ENCODE measurements around the gene PRRG2. TPM values are rescaled to one million over a fixed set of nuclear protein-coding genes. Genes with fewer than 3 reads are reported as not detected.

The PRRG2 gene
- total and polyA plus RNA-seq, 4 donors: 0.49 to 4.1 (median 1.2) TPM; not detected in 1

- 88 to 93% methylated on average over 14 of the region's 14 CpGs for WGBS, 2 donors
- no peak overlapping the region for H3K4me3 ChIP-seq (ENCODE audit: low read length in 2 of 2)
- no peaks in the 10 kb centered on the region for H3K9me3 ChIP-seq (ENCODE audit: control insufficient read depth, low read length)
- ATAC-seq (ENCODE audit: low FRiP score) (no peak), DNase-seq (no peak)
- H3K27me3 ChIP-seq (ENCODE audit: control insufficient read depth in 1 of 2, insufficient read depth in 2 of 2, low read length in 1 of 2): no peaks in the 10 kb centered on the region
- peaks cover 0 to 4% of the 10 kb centered on the region in 2 donors for H3K36me3 ChIP-seq (ENCODE audit: control insufficient read depth in 1 of 2, insufficient read depth in 2 of 2, low read length in 1 of 2)
- intact Hi-C loops (cut with DNase I): loop anchor here in 1 of 2 donors (10.0 kb wide), 1 partner anchor 148 kb away; no protein-coding TSS in a partner anchor
- no peak overlapping the region for H3K27ac ChIP-seq (ENCODE audit: low read depth in 1 of 2, low read length in 2 of 2)
- H3K4me1 ChIP-seq (ENCODE audit: control insufficient read depth in 1 of 2, insufficient read depth in 2 of 2, low read length in 2 of 2): no peaks in the 10 kb centered on the region
Observed at GRCh38 chr19:49543032-49543431, 38.1 kb upstream of the PRRG2 start.

DNA sequence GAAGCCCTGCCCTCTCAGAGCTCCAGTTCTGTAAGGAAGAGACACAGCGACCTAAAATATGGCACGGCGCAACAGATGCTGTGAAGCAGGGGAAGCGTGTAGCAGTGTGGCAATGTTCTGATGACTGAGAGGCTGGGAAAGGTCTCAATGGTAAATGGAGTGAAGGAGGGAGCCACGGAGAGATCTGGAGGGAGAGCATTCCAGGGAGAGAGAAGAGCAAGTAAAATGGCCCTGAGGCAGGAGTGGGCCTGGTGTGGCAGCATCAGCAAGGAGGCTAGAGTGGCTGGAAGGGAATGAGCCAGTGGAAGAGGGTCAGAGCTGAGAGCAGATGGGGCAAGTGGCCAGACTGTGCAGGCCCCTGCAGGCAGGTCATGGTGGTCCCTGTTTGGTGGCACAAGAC is 37.0 kb upstream of the PRRG2 start:
- Histone ChIP-seq H3K9me3 (ENCODE audit: control insufficient read depth, low read length) (no peaks in the 10 kb centered on the region), H3K4me1 (ENCODE audit: control insufficient read depth in 1 of 2, insufficient read depth in 2 of 2, low read length in 2 of 2) (no peaks in the 10 kb centered on the region), H3K4me3 (ENCODE audit: low read length in 2 of 2) (no peak overlapping the region), H3K27ac (ENCODE audit: low read depth in 1 of 2, low read length in 2 of 2) (no peak overlapping the region), H3K36me3 (ENCODE audit: control insufficient read depth in 1 of 2, insufficient read depth in 2 of 2, low read length in 1 of 2) (peaks cover 0 to 4% of the 10 kb centered on the region in 2 donors), H3K27me3 (ENCODE audit: control insufficient read depth in 1 of 2, insufficient read depth in 2 of 2, low read length in 1 of 2) (no peaks in the 10 kb centered on the region)
- DNase-seq (no peak), ATAC-seq (ENCODE audit: low FRiP score) (peak; percentile 30)
- whole genome bisulfite sequencing, 2 donors: 85% methylated on average over 5 of the region's 5 CpGs
- intact Hi-C loops (cut with DNase I): loop anchor here in 1 of 2 donors (10.0 kb wide), 1 partner anchor 149 kb away; no protein-coding TSS in a partner anchor

GRCh38 chr19:49546825-49547565 is 34.1 kb upstream of the PRRG2 start:
- ATAC-seq (ENCODE audit: low FRiP score) (peak; percentile 88), DNase-seq (no peak)
- Histone ChIP-seq H3K9me3 (ENCODE audit: control insufficient read depth, low read length) (no peaks in the 10 kb centered on the region), H3K27ac (ENCODE audit: low read depth in 1 of 2, low read length in 2 of 2) (no peak overlapping the region), H3K4me3 (ENCODE audit: low read length in 2 of 2) (no peak overlapping the region), H3K27me3 (ENCODE audit: control insufficient read depth in 1 of 2, insufficient read depth in 2 of 2, low read length in 1 of 2) (no peaks in the 10 kb centered on the region), H3K36me3 (ENCODE audit: control insufficient read depth in 1 of 2, insufficient read depth in 2 of 2, low read length in 1 of 2) (peaks cover 0 to 1% of the 10 kb centered on the region in 2 donors), H3K4me1 (ENCODE audit: control insufficient read depth in 1 of 2, insufficient read depth in 2 of 2, low read length in 2 of 2) (no peaks in the 10 kb centered on the region)
- WGBS, 2 donors: 13 to 17% methylated on average over 9 of the region's 9 CpGs
- intact Hi-C loops (cut with DNase I): loop anchor here (2.0 to 10.0 kb wide), 4 partner anchors 44 to 152 kb away; partner anchors contain the start of gene FLT3LG (in 2 of the 2)

DNA sequence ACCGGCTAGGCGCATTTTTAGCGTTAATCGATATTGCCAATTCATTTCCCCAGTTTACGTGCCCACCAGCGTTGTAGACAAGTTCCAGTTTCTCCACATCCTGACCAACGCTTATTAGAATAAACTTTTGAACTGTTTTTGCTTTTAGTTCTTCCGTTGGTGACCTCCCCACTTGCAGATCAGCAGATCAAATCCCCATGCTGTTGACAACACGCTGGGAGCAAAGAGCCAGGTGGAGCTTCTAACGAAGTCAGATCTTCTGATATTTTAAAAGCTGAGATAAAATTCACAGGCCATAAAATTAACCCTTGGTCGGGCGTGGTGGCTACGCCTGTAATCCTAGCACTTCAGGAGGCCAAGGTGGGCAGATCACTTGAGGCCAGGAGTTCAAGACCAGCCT is 32.1 kb upstream of the PRRG2 start:
- WGBS, 2 donors: 81 to 83% methylated on average over 13 of the region's 13 CpGs
- Histone ChIP-seq H3K9me3 (ENCODE audit: control insufficient read depth, low read length) (no peaks in the 10 kb centered on the region), H3K36me3 (ENCODE audit: control insufficient read depth in 1 of 2, insufficient read depth in 2 of 2, low read length in 1 of 2) (no peaks in the 10 kb centered on the region), H3K4me1 (ENCODE audit: control insufficient read depth in 1 of 2, insufficient read depth in 2 of 2, low read length in 2 of 2) (no peaks in the 10 kb centered on the region), H3K4me3 (ENCODE audit: low read length in 2 of 2) (no peak overlapping the region), H3K27me3 (ENCODE audit: control insufficient read depth in 1 of 2, insufficient read depth in 2 of 2, low read length in 1 of 2) (no peaks in the 10 kb centered on the region), H3K27ac (ENCODE audit: low read depth in 1 of 2, low read length in 2 of 2) (no peak overlapping the region)
- intact Hi-C loops (cut with DNase I): loop anchor here in 1 of 2 donors (5.0 to 10.0 kb wide), 2 partner anchors 77 to 154 kb away; partner anchors contain the start of gene FLT3LG
- ATAC-seq (ENCODE audit: low FRiP score) (no peak), DNase-seq (no peak)

GRCh38 chr19:49551531-49551930 is 29.6 kb upstream of the PRRG2 start:
- ATAC-seq (ENCODE audit: low FRiP score) (no peak), DNase-seq (no peak)
- Histone ChIP-seq H3K4me1 (ENCODE audit: control insufficient read depth in 1 of 2, insufficient read depth in 2 of 2, low read length in 2 of 2) (no peaks in the 10 kb centered on the region), H3K4me3 (ENCODE audit: low read length in 2 of 2) (no peak overlapping the region), H3K27ac (ENCODE audit: low read depth in 1 of 2, low read length in 2 of 2) (no peak overlapping the region), H3K9me3 (ENCODE audit: control insufficient read depth, low read length) (no peaks in the 10 kb centered on the region), H3K36me3 (ENCODE audit: control insufficient read depth in 1 of 2, insufficient read depth in 2 of 2, low read length in 1 of 2) (peaks cover 0 to 2% of the 10 kb centered on the region in 2 donors), H3K27me3 (ENCODE audit: control insufficient read depth in 1 of 2, insufficient read depth in 2 of 2, low read length in 1 of 2) (no peaks in the 10 kb centered on the region)
- intact Hi-C loops (cut with DNase I): no loop called here
- WGBS, 2 donors: 89 to 91% methylated on average over 7 of the region's 7 CpGs

DNA sequence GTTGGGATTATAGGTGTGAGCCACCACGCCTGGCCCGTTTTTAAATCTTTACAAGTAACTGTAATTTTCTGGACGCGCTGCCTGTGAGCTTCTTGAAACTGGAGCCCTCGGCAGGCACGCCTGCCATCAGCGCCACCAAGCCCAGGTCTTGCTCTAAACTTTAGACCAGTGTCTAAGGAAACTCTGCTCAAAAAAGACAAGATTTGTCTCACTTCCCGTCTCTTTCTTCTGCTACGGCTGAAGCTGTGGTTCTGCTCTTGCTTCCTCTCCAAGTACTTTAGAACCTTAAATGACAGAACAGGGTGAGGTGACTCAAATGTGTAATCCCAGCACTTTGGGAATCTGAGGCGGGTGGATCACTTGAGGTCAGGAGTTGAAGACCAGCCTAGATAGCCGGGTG is 28.4 kb upstream of the PRRG2 start:
- Histone ChIP-seq H3K4me3 (ENCODE audit: low read length in 2 of 2) (no peak overlapping the region), H3K27ac (ENCODE audit: low read depth in 1 of 2, low read length in 2 of 2) (no peak overlapping the region), H3K4me1 (ENCODE audit: control insufficient read depth in 1 of 2, insufficient read depth in 2 of 2, low read length in 2 of 2) (no peaks in the 10 kb centered on the region), H3K9me3 (ENCODE audit: control insufficient read depth, low read length) (no peaks in the 10 kb centered on the region), H3K27me3 (ENCODE audit: control insufficient read depth in 1 of 2, insufficient read depth in 2 of 2, low read length in 1 of 2) (no peaks in the 10 kb centered on the region), H3K36me3 (ENCODE audit: control insufficient read depth in 1 of 2, insufficient read depth in 2 of 2, low read length in 1 of 2) (peaks cover 0 to 2% of the 10 kb centered on the region in 2 donors)
- DNase-seq: no peak
- no peak for ATAC-seq (ENCODE audit: low FRiP score)
- 89 to 91% methylated on average over 11 of the region's 11 CpGs for WGBS, 2 donors
- intact Hi-C loops (cut with DNase I): no loop called here

DNA sequence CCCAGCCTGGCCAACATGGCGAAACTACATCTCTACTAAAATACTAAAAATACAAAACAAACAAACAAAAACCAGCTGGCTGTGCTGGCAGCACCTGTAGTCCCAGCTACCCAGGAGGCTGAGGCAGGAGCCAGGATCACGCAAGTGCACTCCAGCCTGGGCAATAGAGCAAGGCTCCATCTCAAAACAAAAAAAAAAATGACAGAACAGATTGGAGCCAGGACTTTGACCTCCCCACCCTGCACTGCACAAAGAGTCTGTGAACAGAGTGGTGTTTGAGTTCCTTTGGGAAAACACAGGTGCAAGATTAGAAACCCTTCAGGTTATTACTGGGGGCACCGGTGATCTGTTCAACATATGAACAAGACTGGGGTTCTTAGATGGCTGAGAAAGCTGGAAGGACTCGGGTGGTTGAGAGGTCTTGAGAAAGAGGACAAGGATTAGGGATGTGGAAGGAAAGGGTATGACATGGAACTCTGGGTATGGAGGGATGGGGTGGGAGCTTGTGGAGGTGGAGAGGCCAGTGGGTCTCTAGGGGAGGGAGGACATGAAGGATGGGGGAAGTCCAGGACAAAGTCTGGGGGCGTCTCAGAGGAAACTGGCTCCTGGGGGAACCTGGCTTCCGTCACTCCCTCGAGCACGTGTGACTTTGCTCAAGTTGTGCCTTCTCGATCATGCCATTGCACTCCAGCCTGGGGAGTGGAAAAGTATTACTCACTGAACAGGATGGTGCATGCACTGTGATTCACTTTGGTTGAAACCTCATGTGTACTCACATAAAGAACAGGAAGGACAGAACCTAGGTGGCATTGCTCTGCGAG is 27.5 kb upstream of the PRRG2 start:
- WGBS, 2 donors: 69 to 70% methylated on average over 10 of the region's 10 CpGs
- H3K9me3 ChIP-seq (ENCODE audit: control insufficient read depth, low read length): no peaks in the 10 kb centered on the region
- H3K4me3 ChIP-seq (ENCODE audit: low read length in 2 of 2): no peak overlapping the region
- no peak overlapping the region for H3K27ac ChIP-seq (ENCODE audit: low read depth in 1 of 2, low read length in 2 of 2)
- no peaks in the 10 kb centered on the region for H3K4me1 ChIP-seq (ENCODE audit: control insufficient read depth in 1 of 2, insufficient read depth in 2 of 2, low read length in 2 of 2)
- intact Hi-C loops (cut with DNase I): no loop called here
- ATAC-seq (ENCODE audit: low FRiP score): no peak
- no peak for DNase-seq
- peaks cover 0 to 4% of the 10 kb centered on the region in 2 donors for H3K36me3 ChIP-seq (ENCODE audit: control insufficient read depth in 1 of 2, insufficient read depth in 2 of 2, low read length in 1 of 2)
- H3K27me3 ChIP-seq (ENCODE audit: control insufficient read depth in 1 of 2, insufficient read depth in 2 of 2, low read length in 1 of 2): no peaks in the 10 kb centered on the region

DNA sequence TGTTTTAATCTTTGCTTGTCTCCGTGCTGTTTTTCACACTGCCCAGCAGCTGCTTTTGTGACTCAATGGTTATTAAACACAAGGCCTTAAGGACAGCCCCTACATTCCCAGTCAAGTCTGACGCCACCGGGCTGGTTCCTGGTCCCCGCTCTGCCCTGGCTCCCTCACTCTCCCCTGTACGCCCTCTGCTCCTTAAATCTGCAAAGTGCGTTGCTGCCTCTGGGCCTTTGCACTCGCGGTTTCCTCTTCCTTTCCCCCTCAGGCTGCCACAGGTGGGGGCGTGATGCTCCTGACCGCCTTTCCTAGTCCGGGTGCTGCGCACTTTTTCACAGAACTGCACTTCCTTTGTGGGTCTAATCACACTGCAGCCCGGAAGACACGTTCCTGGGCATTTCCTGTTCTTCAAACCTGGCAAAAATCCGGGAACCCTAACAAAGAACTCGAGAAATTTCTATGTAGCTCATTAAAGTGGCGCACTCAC is 26.4 kb upstream of the PRRG2 start:
- H3K27ac ChIP-seq (ENCODE audit: low read depth in 1 of 2, low read length in 2 of 2): no peak overlapping the region
- peaks cover 0 to 6% of the 10 kb centered on the region in 2 donors for H3K36me3 ChIP-seq (ENCODE audit: control insufficient read depth in 1 of 2, insufficient read depth in 2 of 2, low read length in 1 of 2)

More for the DNA sequence above, 26.4 kb upstream of the PRRG2 start:
- WGBS, 2 donors: 85 to 87% methylated on average over 17 of the region's 17 CpGs
- intact Hi-C loops (cut with DNase I): no loop called here
- ATAC-seq (ENCODE audit: low FRiP score) (peak; percentile 36), DNase-seq (no peak)
- no peaks in the 10 kb centered on the region for H3K9me3 ChIP-seq (ENCODE audit: control insufficient read depth, low read length)
- no peaks in the 10 kb centered on the region for H3K27me3 ChIP-seq (ENCODE audit: control insufficient read depth in 1 of 2, insufficient read depth in 2 of 2, low read length in 1 of 2)
- no peak overlapping the region for H3K4me3 ChIP-seq (ENCODE audit: low read length in 2 of 2)
- H3K4me1 ChIP-seq (ENCODE audit: control insufficient read depth in 1 of 2, insufficient read depth in 2 of 2, low read length in 2 of 2): no peaks in the 10 kb centered on the region
